NCI-H146 (cell line): Measurements from ENCODE around the gene MUTYH.

Source experiments
- DNase-seq: peaks from one replicate; lab custom pipeline; 2025; lab: John Stamatoyannopoulos, UW

The MUTYH gene

GRCh38 chr1:45348966-45349677, 8.9 kb upstream of the MUTYH start:
- no peak for DNase-seq

- no peak for DNase-seq
These were observed 8.3 kb upstream of the MUTYH start for GRCh38 chr1:45348609-45348965.

GRCh38 chr1:45348020-45348419, 7.8 kb upstream of the MUTYH start:
- no peak for DNase-seq

GRCh38 chr1:45346473-45346872, 6.2 kb upstream of the MUTYH start:
- DNase-seq = no peak

GRCh38 chr1:45345014-45345413, 4.8 kb upstream of the MUTYH start:
- DNase-seq = no peak

- DNase-seq = no peak
These were observed 4.3 kb upstream of the MUTYH start for GRCh38 chr1:45344499-45344898.

GRCh38 chr1:45340816-45341466, 701 bp upstream of the MUTYH start:
- no peak for DNase-seq

- DNase-seq = no peak
These were observed 2.5 kb downstream of the MUTYH start for GRCh38 chr1:45337630-45338325.

- DNase-seq = no peak
These were observed 4.3 kb downstream of the MUTYH start for GRCh38 chr1:45335855-45336324.

GRCh38 chr1:45334308-45335245, 5.7 kb downstream of the MUTYH start:
- DNase-seq = no peak

- DNase-seq = no peak
These were observed 7.9 kb downstream of the MUTYH start for GRCh38 chr1:45332346-45332720.

- no peak for DNase-seq
These were observed 8.5 kb downstream of the MUTYH start for GRCh38 chr1:45331436-45332345.

- no peak for DNase-seq
These were observed 10.8 kb downstream of the MUTYH start for GRCh38 chr1:45329445-45329844.

- peak; percentile 7 for DNase-seq
These were observed 11.6 kb downstream of the MUTYH start for GRCh38 chr1:45328680-45329079.

GRCh38 chr1:45327644-45328515, 12.4 kb downstream of the MUTYH start:
- DNase-seq = peak; percentile 45

- DNase-seq = peak; percentile 80
These were observed 13.3 kb downstream of the MUTYH start, which contains the start of gene HPDL for GRCh38 chr1:45326627-45327623. Gene HPDL, plus strand, starts transcription at chr1:45326895. Its CDS starts 254 bp downstream, at chr1:45327149.

- peak; percentile 1 for DNase-seq
These were observed 14.3 kb downstream of the MUTYH start for GRCh38 chr1:45325851-45326506.

GRCh38 chr1:45322486-45323040, 17.7 kb downstream of the MUTYH start:
- no peak for DNase-seq
